Amniotic epithelial cell (primary cell): ENCODE results near the gene ANP32B.
A peak's percentile ranks its signal among the peaks of the same experiment; 100 is the strongest.
"Not testable (repeated sequence)": the region's sequence is repeated elsewhere in the genome, so short reads cannot be mapped to it uniquely, and the experiment has no call there.

ENCODE experiments used
- DNase-seq: peaks from one replicate; pipeline ENCODE4 v3.0.0-alpha.2; 2010; ENCODE audit warnings: low read depth

Gene ANP32B

DNA sequence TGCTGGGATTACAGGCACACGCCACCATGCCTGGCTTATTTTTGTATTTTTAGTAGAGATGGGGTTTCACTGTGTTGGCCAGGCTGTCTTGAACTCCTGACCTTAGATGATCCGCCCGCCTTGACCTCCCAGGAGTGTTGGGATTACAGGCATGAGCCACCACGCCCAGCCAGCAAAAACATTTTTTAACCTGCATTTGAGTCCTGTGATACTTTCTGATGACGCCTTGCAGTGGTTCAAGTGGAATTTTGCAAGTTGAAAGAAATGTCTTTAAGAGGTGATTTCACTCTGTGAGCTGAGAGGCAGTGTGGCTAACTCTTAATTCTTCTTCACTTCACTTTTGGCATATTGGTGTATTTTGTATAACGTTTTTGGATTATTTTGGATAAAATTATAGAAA is 9.1 kb downstream of the ANP32B start:
- DNase-seq, result no peak

DNA sequence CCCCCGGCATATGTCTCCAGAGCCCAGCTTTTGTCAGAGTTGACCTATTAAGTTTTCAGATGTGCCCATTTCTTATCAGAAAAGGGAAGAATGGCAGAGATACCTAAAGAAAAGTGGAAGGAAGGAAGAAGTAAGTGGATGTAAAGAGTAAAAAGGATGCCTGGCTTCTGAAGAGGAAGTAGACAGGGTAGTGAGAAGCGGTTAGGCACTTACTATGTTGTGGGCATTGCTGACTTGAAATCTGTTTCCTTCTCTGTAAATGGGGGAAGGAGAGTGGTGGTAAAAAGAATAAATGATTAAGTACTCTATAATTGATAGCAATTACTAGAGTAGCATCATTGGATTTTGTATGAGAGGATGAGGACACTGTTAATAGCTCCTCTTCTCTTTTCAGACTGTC is 9.9 kb downstream of the ANP32B start:
- no peak for DNase-seq

DNA sequence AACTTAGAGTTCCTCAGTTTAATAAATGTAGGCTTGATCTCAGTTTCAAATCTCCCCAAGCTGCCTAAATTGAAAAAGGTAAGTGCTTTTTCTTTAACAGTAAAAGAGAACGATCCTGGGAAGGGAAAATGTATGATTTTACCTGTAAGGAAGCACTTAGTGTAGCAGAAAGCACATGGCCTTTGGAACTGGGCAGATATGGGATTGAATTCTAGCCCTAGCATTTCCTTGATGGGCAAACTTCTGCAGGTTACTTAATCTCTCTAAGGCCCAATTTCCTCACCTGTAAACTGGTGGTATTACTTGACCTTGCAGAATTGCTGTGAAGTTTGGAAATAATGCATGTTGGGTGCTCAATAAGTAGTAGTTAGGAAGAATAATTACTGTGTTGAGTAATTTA is 11.6 kb downstream of the ANP32B start:
- DNase-seq, result no peak

DNA sequence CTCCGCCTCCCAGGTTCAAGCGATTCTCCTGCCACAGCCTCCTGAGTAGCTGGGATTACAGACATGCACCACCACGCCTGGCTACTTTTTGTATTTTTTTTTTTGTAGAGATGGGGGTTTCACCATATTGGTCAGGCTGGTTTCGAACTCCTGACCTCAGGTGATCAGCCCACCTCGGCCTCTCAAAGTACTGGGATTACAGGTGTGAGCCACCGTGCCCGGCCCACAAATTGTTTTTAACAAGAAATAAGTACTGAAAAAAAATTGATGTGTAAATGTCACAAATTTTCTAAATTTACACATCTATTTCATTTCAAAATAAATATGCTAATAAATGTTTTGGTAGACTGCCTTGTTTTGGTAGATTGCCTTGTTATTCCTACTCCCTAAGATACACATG is 13.5 kb downstream of the ANP32B start:
- not testable (repeated sequence) for DNase-seq

DNA sequence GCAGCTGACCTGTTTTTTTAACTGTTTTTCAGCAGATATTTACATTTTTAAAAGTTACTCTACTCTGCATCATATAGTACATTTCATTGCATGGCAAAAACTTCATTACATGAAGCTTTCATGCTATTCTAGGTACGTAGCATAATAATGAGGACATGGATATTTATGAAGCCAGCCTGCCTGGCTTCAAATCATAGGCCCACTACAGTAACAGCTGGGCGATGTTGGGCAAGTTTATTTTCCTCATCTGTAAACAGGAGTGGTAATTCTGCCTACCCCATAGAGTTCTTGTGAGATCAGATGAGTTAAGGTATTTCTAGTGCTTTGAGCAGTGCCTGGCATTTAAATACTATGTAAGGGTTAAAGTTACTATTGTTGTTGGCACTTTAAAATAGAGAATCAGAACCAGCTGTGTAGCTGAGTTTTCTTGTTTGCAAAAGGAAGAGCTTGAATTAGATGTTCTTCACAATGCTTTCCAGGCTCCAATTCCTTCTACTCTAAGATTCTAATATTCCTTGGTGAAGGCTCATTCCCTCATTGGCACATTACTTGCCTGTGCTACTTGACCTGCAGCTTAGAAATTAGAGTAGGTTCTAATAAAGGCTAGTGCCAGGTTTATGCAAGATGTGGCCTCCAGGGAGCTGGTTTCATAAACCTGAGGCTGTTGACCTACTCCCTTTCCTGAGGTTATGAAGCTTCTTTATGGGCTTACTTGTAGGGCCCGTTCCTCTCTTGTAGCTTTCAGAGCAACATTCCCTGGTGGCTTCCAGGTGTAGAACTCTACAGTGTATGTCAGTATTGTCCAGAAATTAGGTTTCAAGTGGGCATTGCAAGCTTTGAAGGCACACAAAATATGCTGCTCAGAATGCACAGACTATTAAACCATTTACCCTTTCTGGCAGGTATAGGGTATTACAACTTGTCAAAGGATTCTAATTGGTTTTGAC is 14.5 kb downstream of the ANP32B start:
- DNase-seq, result no peak

DNA sequence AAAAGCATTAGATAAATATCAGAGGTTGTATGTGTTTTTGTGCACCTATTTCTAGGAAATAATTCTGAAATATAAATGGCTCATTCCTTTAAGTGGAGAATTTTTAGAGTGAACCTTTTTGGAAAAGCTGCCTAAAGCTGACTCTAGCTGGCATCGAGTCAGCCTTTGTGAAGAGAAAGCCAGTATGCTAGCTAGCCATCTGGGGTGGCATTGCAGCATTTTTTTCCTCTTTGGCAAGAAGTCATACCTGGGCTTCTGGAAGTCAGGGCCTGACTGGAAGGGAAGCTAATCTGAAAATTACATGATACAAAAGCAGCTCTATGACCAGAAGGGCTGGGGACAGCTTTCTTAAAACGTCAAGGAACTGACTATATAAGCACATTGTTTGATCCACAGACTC is 19.7 kb downstream of the ANP32B start:
- DNase-seq, result no peak

DNA sequence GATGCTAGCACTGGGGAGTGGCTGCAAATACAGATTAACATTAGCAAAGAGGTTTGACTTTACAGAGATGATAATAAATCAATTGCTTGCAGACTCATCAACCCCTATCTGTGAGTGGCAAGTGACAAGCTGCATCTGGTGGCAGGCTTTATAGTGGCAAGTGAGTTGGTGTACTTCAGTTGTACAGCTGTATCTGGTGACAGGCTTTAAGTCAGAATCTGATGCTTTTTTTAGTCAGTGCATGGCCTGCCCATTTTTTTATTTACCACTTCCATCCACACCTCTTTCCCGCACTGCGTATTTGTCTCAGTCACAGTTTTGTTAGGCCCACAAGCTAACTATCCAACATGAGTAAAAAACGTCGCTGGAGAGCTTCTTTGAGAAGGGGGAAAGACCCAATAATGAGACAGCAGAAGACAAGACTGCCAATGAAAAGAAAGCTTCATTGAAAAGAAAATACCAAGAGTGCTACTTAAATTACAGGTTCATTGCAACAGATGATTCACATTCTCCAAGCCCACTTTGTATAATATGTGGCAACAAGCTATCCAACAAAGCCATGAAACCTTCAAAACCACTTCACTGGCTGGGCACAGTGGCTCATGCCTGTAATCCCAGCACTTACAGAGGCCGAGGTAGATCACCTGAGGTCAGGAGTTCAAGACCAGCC is 23.1 kb downstream of the ANP32B start:
- DNase-seq, result no peak

DNA sequence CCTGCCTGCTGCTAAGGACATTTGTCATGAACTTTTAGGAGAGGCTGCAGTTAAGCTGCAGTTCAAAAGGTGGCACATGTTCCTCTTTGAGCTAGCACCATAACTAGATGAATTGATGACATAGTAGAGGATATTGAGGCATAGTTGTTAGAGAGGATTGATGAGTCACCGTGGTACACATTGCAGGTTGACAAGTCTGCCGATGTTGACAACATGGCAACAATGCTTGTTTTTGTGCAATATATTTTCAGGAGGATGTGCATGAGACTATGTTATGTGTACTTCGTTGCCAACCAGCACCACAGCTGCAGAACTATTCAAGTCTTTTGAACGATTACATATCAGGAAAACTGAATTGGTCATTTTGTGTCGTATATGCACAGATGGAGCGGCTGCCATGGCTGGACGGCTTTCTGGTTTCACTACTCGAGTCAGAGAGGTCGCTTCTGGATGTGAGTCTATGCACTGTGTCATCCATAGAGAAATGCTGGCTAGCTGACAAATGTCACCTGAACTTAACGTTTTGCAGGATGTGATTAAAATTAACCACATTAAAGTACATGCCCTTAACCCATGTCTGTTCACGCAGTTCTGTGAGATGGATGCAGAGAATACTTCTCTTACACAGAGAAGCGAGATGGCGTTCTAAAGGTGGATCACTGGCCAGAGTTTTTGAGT is 24.2 kb downstream of the ANP32B start:
- DNase-seq, result no peak

DNA sequence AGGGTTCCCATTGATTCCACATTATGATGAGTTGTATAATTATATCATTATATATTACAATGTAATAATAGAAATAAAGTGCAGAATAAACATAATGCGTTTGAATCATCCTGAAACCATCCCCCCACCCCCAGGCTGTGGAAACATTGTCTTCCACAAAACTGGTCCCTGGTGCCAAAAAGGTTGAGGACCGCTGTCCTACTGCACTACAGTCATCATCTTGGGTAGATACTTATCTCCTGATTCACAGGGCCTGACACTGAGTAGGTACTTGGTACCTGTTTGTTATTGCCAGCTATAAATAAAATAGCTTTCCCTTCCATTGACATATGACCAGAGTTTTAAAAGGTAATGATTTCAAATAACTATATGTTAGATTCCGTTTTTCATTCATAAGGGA is 25.6 kb downstream of the ANP32B start:
- no peak for DNase-seq

DNA sequence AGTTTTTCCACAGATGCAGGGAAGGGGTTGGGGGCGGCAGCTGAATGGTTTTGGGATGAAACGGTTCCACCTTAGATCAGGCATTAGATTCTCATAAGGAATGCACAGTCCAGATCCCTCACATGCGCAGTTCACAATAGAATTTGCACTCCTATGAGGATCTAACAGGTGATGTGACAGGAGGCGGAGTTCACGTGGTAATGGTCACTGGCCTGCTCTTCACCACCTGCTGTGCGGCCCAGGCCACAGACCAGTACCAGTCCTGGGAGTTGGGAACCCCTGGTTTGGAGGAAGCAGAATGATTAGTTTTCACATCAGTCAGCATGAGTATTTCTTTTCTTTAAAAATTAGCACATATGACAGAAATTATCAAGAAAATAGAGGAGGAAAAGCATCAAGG is 26.3 kb downstream of the ANP32B start:
- no peak for DNase-seq

DNA sequence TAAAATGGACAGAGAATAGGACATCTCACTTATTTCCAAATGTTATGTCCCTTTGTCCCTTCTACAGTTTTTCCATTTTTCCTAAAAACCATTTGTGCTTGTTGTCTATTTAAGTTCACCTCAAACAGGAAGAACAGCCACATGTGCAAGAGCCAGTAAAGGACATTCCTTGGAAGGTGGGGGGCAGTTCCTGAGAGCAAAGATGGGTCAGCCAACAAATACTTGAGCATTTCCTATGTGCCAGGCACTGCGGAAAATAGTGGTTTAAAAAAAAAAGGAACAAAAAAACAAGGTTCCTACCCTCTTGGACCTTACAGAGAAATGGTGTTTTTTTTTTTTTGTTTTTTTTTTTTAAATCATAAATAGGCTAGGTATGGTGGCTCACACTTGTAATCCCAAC is 26.8 kb downstream of the ANP32B start:
- peak; percentile 25 for DNase-seq

DNA sequence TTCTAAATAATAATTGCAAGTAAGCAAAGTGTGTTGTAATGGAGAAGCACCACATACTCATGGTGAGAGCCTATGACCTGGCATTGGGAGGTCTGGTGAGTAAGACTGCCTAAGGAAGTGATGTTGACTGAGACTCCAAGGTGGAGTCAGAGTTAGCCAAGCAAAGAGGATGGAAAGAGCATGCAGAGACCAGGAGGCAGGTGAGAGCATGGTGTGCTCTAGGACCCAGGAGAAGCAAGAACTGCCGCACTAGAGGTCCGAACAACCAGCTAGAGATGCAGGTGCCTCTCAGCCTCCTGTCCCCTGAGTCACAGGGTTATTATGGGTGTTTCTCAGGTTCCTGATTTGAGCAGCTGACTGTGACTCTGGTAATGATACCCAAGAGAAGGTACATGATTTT is 27.3 kb downstream of the ANP32B start:
- DNase-seq, result peak; percentile 68

DNA sequence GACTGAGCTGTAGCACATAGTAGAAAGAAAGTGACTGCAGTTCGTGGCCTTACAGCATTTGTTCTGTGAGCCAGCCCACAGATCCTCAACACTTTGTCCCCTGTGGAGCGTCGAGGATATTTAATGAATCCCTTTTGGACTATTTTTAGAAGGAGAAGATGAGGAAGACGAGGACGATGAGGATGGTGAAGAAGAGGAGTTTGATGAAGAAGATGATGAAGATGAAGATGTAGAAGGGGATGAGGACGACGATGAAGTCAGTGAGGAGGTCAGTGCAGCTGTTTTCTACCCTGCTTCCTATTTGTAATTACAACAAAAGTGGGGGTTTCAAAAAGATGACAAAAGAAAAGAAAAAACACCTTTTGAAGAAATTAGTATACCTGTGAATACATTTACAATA is 28.0 kb downstream of the ANP32B start:
- DNase-seq, result no peak

DNA sequence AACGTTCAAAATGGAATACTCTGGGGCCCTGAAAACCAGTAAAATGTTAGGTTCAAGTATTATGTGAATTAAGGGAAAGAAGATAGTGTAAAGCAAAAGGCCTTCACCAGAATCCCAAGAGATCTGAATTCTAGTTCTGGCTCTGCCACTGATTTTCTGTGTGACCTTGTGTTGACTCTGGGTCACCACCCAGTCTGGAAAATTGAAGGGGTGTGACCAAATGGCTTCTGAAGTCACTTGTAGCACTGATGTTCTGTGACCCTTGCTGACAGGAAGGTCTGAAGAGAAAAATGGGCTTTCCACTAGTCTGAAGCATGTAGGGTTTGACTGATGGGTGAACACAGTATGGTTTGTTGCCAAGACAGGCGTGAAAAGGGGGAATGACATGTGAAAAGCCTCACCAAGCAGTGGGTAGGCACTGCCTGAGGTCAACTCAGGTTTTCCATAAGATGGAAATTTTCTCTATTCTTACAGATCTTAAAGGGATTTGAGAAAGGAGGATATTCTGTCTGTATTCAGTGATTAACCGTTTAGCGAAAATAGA is 33.1 kb downstream of the ANP32B start:
- no peak for DNase-seq

DNA sequence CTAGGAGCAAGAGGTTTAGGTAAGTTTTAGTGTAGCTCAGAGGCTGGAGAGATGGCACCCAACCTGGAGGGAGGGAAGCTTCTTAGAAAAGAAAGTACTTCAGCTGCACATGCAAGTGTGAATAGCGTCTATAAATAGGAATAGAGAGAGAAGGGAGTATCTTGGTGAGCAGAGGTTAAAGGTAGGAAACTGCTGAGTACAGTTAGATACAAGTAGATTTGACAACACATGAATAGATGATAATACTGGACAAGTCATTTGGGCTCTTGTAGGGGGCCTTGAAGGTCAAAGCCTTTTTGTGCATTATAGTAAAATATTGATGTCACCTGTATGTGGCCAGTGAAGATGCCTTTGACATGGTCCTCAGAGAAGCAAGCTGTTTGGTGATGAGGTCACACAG is 34.2 kb downstream of the ANP32B start:
- DNase-seq, result no peak

DNA sequence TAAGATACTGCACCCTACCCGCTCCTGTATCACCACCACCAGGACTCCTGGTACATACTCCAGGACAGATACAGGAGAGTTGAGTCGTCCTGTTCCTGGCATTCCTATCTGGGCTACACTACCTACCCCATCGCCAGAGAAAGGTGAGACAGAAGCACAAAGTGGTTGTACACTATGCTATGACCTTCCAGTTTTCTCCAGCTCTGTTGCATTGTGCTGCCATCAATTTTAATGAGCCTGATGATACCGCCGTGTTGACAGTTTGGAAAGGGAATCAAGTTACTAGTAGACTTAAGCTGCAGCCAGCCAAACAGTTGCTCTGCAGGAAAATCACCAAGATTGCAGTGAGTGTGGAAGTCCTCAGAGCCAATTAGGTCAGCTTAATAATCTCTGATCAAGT is 35.2 kb downstream of the ANP32B start:
- DNase-seq, result no peak

DNA sequence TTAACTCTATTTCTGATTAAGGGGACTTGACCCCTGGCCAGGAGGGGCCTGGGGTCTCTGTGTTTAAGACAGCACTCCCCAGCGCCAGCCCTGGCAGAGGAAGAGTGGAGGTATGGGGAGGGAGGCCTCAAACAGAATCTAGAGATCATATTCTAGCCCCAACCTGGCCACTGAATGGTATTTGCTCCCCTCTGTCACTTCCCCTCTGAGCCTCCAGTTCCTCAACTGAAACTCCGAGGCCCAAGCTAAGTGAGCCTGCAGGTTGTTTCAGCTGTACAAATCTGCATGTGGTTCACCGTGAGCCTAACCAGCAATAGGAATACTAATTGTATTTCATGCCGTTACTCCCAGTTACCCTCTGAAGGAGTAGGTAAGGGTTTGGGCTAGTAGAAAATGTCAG is 36.0 kb downstream of the ANP32B start:
- DNase-seq, result no peak

DNA sequence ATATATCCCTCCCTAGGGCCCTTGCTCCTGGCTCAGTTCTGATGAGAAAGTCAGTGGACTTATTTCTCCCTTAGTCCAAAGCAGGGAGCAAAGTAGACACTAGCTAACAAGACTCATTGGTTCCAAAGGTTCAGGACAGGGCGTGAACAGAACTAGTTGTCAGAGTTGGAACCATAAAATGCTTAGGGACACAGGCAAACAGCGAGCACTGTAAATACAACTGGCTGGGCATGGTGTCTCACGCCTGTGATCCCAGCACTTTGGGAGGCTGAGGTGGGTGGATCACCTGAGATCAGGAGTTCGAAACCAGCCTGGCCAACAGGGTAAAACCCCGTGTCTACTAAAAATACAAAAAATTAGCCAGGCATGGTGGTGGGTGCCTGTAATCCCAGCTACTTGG is 36.7 kb downstream of the ANP32B start:
- not testable (repeated sequence) for DNase-seq

DNA sequence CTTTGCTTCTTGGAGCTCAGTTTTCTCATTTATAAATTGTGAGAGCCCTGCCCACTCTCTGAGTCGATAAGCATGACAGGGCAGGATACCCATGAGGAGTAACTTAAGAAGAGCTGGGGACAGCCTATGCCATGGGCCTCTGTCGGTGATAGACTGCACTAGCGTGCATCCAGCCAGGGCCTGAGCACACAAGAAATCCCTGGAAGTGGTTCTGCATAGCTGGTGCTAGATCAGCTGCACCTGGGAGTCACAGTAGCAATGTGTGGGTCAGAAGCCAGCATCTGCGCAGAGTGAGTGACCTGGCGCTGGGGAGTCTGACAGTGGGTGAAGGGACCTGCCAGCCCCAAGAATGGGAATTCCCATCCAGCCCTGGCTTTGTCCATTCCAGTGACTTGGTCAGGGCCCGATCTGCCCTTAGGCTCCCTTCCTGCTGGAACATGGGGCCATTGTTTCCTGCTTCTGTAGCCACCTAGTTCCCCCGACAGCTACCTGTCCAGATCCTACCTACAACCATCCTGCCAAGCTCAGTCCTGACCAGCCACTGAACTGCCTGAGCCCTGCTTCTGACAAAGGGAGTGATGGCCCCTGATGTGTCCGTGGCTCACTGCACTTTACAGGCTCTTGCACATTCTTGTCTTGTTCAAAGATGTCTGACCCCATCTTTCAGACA is 37.5 kb downstream of the ANP32B start:
- DNase-seq, result no peak

DNA sequence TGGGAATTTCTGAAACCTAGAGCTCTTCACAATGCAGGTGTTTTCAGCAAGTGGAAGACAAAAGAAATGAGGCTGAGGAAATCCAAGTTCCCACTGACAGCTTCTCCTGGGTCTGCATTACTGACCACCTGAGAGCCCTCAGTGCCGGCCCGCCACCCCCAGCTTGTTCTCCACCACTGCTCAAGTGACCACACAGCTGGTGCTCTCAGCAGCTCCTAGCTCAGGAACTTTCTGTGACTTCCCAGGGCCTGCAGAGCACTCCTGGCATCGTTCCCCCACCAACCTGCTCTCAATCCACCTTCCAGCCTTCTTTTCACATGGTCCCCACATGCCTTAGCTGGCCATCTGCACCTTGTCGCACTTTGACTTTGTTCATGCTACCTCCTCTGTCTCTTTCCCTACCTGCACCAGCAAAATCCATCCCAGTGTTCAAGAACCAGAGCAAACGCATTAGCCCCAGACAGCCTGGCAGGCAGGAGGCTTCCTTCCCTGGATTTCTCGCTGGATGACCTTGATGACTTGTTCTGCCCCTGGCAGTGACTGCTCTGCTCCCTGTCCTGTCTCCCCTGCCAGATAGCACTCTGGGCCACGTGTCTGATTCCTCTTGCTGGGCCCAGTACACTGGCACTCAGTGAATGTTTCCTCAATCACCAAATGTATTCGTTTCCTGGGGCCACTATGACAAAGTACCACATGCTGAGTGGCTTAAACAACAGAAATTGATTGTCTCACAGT is 38.3 kb downstream of the ANP32B start:
- no peak for DNase-seq

DNA sequence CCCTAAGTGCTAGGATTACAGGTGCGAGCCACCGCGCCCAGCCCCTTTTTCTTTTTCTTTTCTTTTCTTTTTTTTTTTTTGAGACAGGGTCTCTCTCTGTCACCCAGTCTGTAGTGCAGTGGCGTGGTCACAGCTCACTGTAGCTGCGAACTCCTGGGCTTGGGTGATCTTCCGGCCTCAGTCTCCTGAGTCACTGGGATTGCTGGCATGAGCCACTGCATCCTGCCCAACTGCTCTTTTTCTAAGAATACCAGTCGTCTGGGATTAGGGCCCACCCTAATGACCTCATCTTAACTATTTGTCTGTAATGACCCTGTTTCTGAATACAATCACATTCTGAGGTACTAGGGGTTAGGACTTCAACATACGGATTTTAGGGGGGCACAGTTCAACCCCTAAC is 39.3 kb downstream of the ANP32B start:
- DNase-seq, result no peak
